Ovary (tissue), 3 donors: ENCODE measurements around the gene JARID2.

Source experiments
- CTCF ChIP-seq, 3 donors: fragments of 450-650 bp in 2 of 3; fragments of 200-600 bp in 1 of 3; IDR thresholded peaks; one replicate each; pipeline versions ENCODE4 v1.5.1 to v1.8.0; 2016 to 2022; ENCODE audit warnings: antibody characterized with exemption in 3 of 3, mild to moderate bottlenecking in 1 of 3
- EP300 ChIP-seq: sonication (generic); formaldehyde crosslinking; IDR thresholded peaks from one replicate; pipeline ENCODE4 v1.6.1; 2017; ENCODE audit warnings: antibody characterized with exemption
- POLR2A ChIP-seq: fragments of 450-650 bp; IDR thresholded peaks from one replicate; pipeline ENCODE4 v1.6.1; 2017; ENCODE audit warnings: antibody characterized with exemption, mild to moderate bottlenecking, moderate library complexity
- donor health status: DM: no; HTN: no; CAD: no.

- no peak for TF ChIP-seq POLR2A
- no peak for TF ChIP-seq CTCF (IDR thresholded peaks at IDR 0.05)
- TF ChIP-seq EP300: no peak
Measured at GRCh38 chr6:15322781-15323536, 77.1 kb downstream of the JARID2 start.
